Adrenal gland (tissue), 12 donors: ENCODE results near the gene ERGIC3. TPM values are rescaled to one million over a fixed set of nuclear protein-coding genes. Genes with fewer than 3 reads are reported as not detected.
A peak's percentile ranks its signal among the peaks of the same experiment; 100 is the strongest.

Experiments used
- DNase-seq, 7 donors: peaks; one replicate each; pipeline ENCODE4 v3.0.0-alpha.2; 2019 to 2020
- H3K27ac ChIP-seq, 5 donors: fragments of 200-600 bp; sonication (generic) in 4 of 5; 1 replicate in 3 of 5; 2 replicates in 2 of 5; pipeline versions ENCODE4 v1.5.1 to v1.8.0; 2016 to 2020; ENCODE audit warnings: mild to moderate bottlenecking in 1 of 5
- H3K27me3 ChIP-seq: fragments of 200-600 bp; 2 replicates; pipeline ENCODE4 v1.8.0; 2021
- H3K36me3 ChIP-seq, 2 donors: fragments of 200-600 bp; replicated peaks in 1 of 2; 1 replicate in 1 of 2; 2 replicates in 1 of 2; pipeline versions ENCODE4 v1.5.1 to v1.8.0; 2018 to 2022
- H3K4me1 ChIP-seq, 2 donors: fragments of 200-600 bp; replicated peaks in 1 of 2; 1 replicate in 1 of 2; 2 replicates in 1 of 2; pipeline versions ENCODE4 v1.5.1 to v1.8.0; 2018 to 2021
- H3K4me3 ChIP-seq, 4 donors: fragments of 200-600 bp; sonication (generic) in 3 of 4; one replicate each; pipeline ENCODE4 v1.5.1; 2016 to 2018
- H3K9me3 ChIP-seq, 3 donors: fragments of 200-600 bp; sonication (generic) in 1 of 3; replicated peaks in 1 of 3; 1 replicate in 2 of 3; 2 replicates in 1 of 3; pipeline versions ENCODE4 v1.5.1 to v1.8.0; 2016 to 2021
- POLR2A ChIP-seq, 2 donors: fragments of 450-650 bp; IDR thresholded peaks; one replicate each; pipeline ENCODE4 v1.6.1; 2017; ENCODE audit warnings: antibody characterized with exemption in 2 of 2, mild to moderate bottlenecking in 2 of 2, moderate library complexity in 1 of 2
- WGBS, 4 donors: extraction: QIAGEN DNeasy Blood & Tissue Kit in 2 of 4; methylation state at CpG; one replicate each; pipeline versions ENCODE4 v1.1.5 to v1.1.7; 2013 to 2017; 5-methylcytosine and 5-hydroxymethylcytosine counted together
- intact Hi-C, 2 donors: fragments of 100-400 bp; cut with DNase I; formaldehyde crosslinking; loops; one replicate each; pipeline versions ENCODE4 v1.14.1 to v1.15.0; 2022 to 2023
- polyA plus RNA-seq, 3 donors: library from polyadenylated mRNA; stranded (reverse); fragments of 200-250 nt in 2 of 3; fragments of 350-450 nt in 1 of 3; fragmentation: Illumina TruSeq in 1 of 3; extraction: RNeasy Lipid Tissue Mini Kit (QIAGEN cat#74804) in 1 of 3; gene quantifications; one replicate each; pipeline ENCODE4 v1.2.3, GENCODE V29; 2013 to 2014
- total RNA-seq, 9 donors: library from RNA; depleted of rRNA in 4 of 9; stranded (reverse); fragments of >200 nt in 4 of 9; fragments of 120-200 nt in 1 of 9; fragmentation: NEBNext Ultra II Directional in 1 of 9; extraction: Animal tissue kit (Norgen Biotek cat#: 25700) in 1 of 9; gene quantifications; one replicate each; pipeline versions ENCODE4 v1.1.0 to v1.2.4, GENCODE V29; 2013 to 2023
- TF ChIP-seq, protein P1 (sequence below), 6 experiments: fragments of 450-650 bp in 4 of 6; fragments of 200-600 bp in 2 of 6; sonication (generic) in 1 of 6; IDR thresholded peaks; 1 replicate in 5 of 6; 2 replicates in 1 of 6; pipeline versions ENCODE4 v1.5.1 to v1.8.0; 2016 to 2021; ENCODE audit warnings: antibody characterized with exemption in 6 of 6, mild to moderate bottlenecking in 2 of 6, moderate library complexity in 1 of 6
- donor health status: healthy with polysubstance abuse.
- donor health status: Bipolar disorder and iron deficiency.
- donor health status: DM: yes; HTN: yes; CAD: no.
- donor health status: DM: no; HTN: no; CAD: no.
- donor health status: DM: no; HTN: no; CAD: no.
- donor health status: DM: yes; HTN: yes; CAD: no.

ERGIC3 gene
- total and polyA plus RNA-seq, 12 donors: 217 to 386 (median 271) TPM

DNA sequence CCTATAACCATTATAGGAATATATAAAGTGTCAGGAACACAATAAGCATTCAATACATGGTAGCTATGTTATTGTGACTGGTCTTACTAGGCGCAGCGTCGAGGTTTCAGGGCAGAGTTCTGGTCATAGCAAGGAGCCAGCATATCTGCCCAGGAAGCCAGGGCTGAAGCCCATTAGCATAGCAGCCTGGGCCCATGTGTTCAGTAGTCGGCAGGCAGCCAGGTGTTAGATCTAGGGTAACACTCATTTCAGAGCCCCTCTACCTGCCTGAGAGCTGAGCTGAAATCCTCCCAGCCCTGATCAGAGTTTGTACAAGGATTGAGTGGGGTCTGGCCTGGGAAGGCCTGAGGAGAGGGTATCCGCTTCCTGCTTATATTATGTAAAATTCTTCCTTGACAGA is 44.6 kb upstream of the ERGIC3 start:
- no peak for DNase-seq
- no peaks in the 10 kb centered on the region for H3K4me1 ChIP-seq
- 87 to 94% (median 94%) methylated on average over 4 to 5 of the region's 5 CpGs for WGBS, 4 donors
- H3K27ac ChIP-seq: peak overlapping the region in 1 of 5 donors; percentile 65
- H3K36me3 ChIP-seq: peaks cover 0 to 90% of the 10 kb centered on the region in 2 donors
- intact Hi-C loops: no loop called here
- no peaks in the 10 kb centered on the region for H3K27me3 ChIP-seq
- no peak overlapping the region for H3K4me3 ChIP-seq
- TF ChIP-seq POLR2A (IDR thresholded peaks at IDR 0.05): no peak
- TF ChIP-seq, protein P1, sequence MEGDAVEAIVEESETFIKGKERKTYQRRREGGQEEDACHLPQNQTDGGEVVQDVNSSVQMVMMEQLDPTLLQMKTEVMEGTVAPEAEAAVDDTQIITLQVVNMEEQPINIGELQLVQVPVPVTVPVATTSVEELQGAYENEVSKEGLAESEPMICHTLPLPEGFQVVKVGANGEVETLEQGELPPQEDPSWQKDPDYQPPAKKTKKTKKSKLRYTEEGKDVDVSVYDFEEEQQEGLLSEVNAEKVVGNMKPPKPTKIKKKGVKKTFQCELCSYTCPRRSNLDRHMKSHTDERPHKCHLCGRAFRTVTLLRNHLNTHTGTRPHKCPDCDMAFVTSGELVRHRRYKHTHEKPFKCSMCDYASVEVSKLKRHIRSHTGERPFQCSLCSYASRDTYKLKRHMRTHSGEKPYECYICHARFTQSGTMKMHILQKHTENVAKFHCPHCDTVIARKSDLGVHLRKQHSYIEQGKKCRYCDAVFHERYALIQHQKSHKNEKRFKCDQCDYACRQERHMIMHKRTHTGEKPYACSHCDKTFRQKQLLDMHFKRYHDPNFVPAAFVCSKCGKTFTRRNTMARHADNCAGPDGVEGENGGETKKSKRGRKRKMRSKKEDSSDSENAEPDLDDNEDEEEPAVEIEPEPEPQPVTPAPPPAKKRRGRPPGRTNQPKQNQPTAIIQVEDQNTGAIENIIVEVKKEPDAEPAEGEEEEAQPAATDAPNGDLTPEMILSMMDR (IDR thresholded peaks at IDR 0.05): no peak
- H3K9me3 ChIP-seq: no peaks in the 10 kb centered on the region

DNA sequence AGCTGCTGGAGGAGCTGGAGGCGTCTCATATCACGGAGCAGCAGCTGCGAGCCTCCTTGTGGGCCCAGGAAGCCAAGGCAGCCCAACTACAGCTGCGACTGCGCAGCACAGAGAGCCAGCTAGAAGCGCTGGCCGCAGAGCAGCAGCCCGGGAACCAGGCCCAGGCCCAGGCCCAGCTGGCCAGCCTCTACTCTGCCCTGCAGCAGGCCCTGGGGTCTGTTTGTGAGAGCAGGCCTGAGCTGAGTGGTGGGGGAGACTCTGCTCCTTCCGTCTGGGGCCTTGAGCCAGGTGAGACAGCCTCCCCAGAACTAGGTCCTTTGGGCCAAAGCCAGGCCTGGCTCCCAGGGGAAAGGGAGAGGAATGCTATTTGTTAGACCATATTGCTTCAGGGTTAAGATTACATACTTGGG is 44.1 kb upstream of the ERGIC3 start:
- intact Hi-C loops: no loop called here
- WGBS, 4 donors: 73 to 100% (median 90%) methylated on average over 3 to 9 of the region's 9 CpGs
- Histone ChIP-seq H3K27me3 (no peaks in the 10 kb centered on the region), H3K4me1 (no peaks in the 10 kb centered on the region), H3K36me3 (peaks cover 0 to 95% of the 10 kb centered on the region in 2 donors), H3K9me3 (no peaks in the 10 kb centered on the region), H3K4me3 (no peak overlapping the region), H3K27ac (no peak overlapping the region)
- TF ChIP-seq, protein P1 (IDR thresholded peaks at IDR 0.05): no peak
- TF ChIP-seq POLR2A (IDR thresholded peaks at IDR 0.05): no peak
- DNase-seq: no peak

DNA sequence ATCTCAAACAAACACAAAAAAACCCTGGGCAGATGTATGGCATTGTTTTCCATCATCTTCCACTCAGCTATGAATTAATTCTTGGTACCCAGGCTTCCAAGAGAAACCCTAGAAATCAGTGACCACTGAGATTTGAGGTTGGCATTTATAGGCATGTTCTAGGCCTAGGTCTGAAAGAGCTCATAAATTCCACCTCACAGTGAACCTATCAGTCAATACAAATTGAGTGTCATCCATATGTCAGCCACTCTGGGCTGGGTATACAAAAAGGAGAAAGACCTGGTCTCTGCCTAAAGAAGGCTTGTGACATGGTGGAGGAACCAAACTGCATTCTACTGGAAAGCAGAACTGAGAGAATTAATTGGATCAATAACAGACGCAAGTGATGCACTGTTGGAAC is 42.6 kb upstream of the ERGIC3 start:
- no peak for TF ChIP-seq POLR2A (IDR thresholded peaks at IDR 0.05)
- TF ChIP-seq, protein P1 (IDR thresholded peaks at IDR 0.05): no peak
- Histone ChIP-seq H3K4me3 (no peak overlapping the region), H3K9me3 (no peaks in the 10 kb centered on the region), H3K27ac (no peak overlapping the region), H3K4me1 (peaks cover 0 to 12% of the 10 kb centered on the region in 2 donors), H3K36me3 (peaks cover 0 to 95% of the 10 kb centered on the region in 2 donors), H3K27me3 (no peaks in the 10 kb centered on the region)
- intact Hi-C loops: no loop called here
- 86 to 93% (median 89%) methylated on average over 1 of the region's 1 CpG for WGBS, 4 donors
- no peak for DNase-seq

DNA sequence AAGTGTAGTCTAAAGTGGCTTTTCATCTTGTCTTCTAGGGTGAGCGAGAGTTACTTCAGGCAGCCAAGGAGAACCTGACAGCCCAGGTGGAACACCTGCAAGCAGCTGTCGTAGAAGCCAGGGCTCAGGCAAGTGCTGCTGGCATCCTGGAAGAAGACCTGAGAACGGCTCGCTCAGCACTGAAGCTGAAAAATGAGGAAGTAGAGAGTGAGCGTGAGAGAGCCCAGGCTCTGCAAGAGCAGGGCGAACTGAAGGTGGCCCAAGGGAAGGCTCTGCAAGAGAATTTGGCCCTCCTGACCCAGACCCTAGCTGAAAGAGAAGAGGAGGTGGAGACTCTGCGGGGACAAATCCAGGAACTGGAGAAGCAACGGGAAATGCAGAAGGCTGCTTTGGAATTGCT is 39.5 kb upstream of the ERGIC3 start:
- Histone ChIP-seq H3K36me3 (peaks cover 0 to 66% of the 10 kb centered on the region in 2 donors), H3K27ac (no peak overlapping the region), H3K9me3 (no peaks in the 10 kb centered on the region), H3K4me1 (peaks cover 0 to 16% of the 10 kb centered on the region in 2 donors), H3K4me3 (no peak overlapping the region), H3K27me3 (no peaks in the 10 kb centered on the region)
- TF ChIP-seq POLR2A (IDR thresholded peaks at IDR 0.05): no peak
- TF ChIP-seq, protein P1 (IDR thresholded peaks at IDR 0.05): no peak
- 83 to 92% (median 86%) methylated on average over 8 of the region's 8 CpGs for WGBS, 4 donors
- intact Hi-C loops: no loop called here
- DNase-seq: no peak
